ENCODE measurements around the gene KCNJ6. TPM values are rescaled to one million over a fixed set of nuclear protein-coding genes. Genes with fewer than 3 reads are reported as not detected.

Gene KCNJ6
- total RNA-seq, 1 experiment from 2014 or later = not detected

- TF ChIP-seq CTCF (conservative IDR thresholded peaks at IDR 0.05; ENCODE audit: low read depth, low read length) = no peak
- no peak for TF ChIP-seq EZH2 (IDR thresholded peaks at IDR 0.05; ENCODE audit: borderline replicate concordance, low read depth, low read length, poor library complexity, severe bottlenecking)
- ChIA-PET CTCF (no interaction called here), POLR2A (ENCODE audit: low non-redundant PET) (no interaction called here)
- Histone ChIP-seq H3K27ac (ENCODE audit: low read depth, low read length, poor library complexity, severe bottlenecking) (no peak overlapping the region), H3K27me3 (replicated peaks; ENCODE audit: insufficient read depth, low read depth, low read length, poor library complexity) (no peaks in the 10 kb centered on the region), H3K4me3 (ENCODE audit: low read depth, low read length, poor library complexity, severe bottlenecking) (no peak overlapping the region), H3K36me3 (ENCODE audit: insufficient read depth, low read length, poor library complexity, severe bottlenecking) (no peaks in the 10 kb centered on the region), H3K9me3 (ENCODE audit: low read depth, low read length, poor library complexity, severe bottlenecking) (no peaks in the 10 kb centered on the region), H3K4me1 (ENCODE audit: insufficient read depth, low read length, poor library complexity, severe bottlenecking) (no peaks in the 10 kb centered on the region)
- BruUV-seq (replicated peaks) = no TSS peak
- DNase-seq (ENCODE audit: low spot score) = no peak
- intact Hi-C loops (cut with micrococcal nuclease; ENCODE audit: unreplicated experiment) = no loop called here
These were observed 19.9 kb upstream of the KCNJ6 start for GRCh38 chr21:37936010-37936785.

- no TSS peak for BruUV-seq (replicated peaks)
- CTCF ChIA-PET = no interaction called here
- no peaks in the 10 kb centered on the region for H3K36me3 ChIP-seq (ENCODE audit: insufficient read depth, low read length, poor library complexity, severe bottlenecking)
- POLR2A ChIA-PET (ENCODE audit: low non-redundant PET) = no interaction called here
- no peaks in the 10 kb centered on the region for H3K4me1 ChIP-seq (ENCODE audit: insufficient read depth, low read length, poor library complexity, severe bottlenecking)
- H3K4me3 ChIP-seq (ENCODE audit: low read depth, low read length, poor library complexity, severe bottlenecking) = no peak overlapping the region
- H3K27ac ChIP-seq (ENCODE audit: low read depth, low read length, poor library complexity, severe bottlenecking) = no peak overlapping the region
- H3K9me3 ChIP-seq (ENCODE audit: low read depth, low read length, poor library complexity, severe bottlenecking) = no peaks in the 10 kb centered on the region
- no peaks in the 10 kb centered on the region for H3K27me3 ChIP-seq (replicated peaks; ENCODE audit: insufficient read depth, low read depth, low read length, poor library complexity)
- TF ChIP-seq CTCF (conservative IDR thresholded peaks at IDR 0.05; ENCODE audit: low read depth, low read length) = no peak
- no peak for TF ChIP-seq EZH2 (IDR thresholded peaks at IDR 0.05; ENCODE audit: borderline replicate concordance, low read depth, low read length, poor library complexity, severe bottlenecking)
- intact Hi-C loops (cut with micrococcal nuclease; ENCODE audit: unreplicated experiment) = no loop called here
- DNase-seq (ENCODE audit: low spot score) = no peak
These were observed 16.7 kb upstream of the KCNJ6 start for GRCh38 chr21:37932936-37933335.

GRCh38 chr21:37927711-37928110 lies 11.5 kb upstream of the KCNJ6 start:
- Histone ChIP-seq H3K4me1 (ENCODE audit: insufficient read depth, low read length, poor library complexity, severe bottlenecking) (no peaks in the 10 kb centered on the region), H3K9me3 (ENCODE audit: low read depth, low read length, poor library complexity, severe bottlenecking) (no peaks in the 10 kb centered on the region), H3K27ac (ENCODE audit: low read depth, low read length, poor library complexity, severe bottlenecking) (no peak overlapping the region), H3K4me3 (ENCODE audit: low read depth, low read length, poor library complexity, severe bottlenecking) (no peak overlapping the region), H3K36me3 (ENCODE audit: insufficient read depth, low read length, poor library complexity, severe bottlenecking) (no peaks in the 10 kb centered on the region), H3K27me3 (replicated peaks; ENCODE audit: insufficient read depth, low read depth, low read length, poor library complexity) (no peaks in the 10 kb centered on the region)
- intact Hi-C loops (cut with micrococcal nuclease; ENCODE audit: unreplicated experiment) = no loop called here
- ChIA-PET CTCF (no interaction called here), POLR2A (ENCODE audit: low non-redundant PET) (no interaction called here)
- no peak for TF ChIP-seq CTCF (conservative IDR thresholded peaks at IDR 0.05; ENCODE audit: low read depth, low read length)
- TF ChIP-seq EZH2 (IDR thresholded peaks at IDR 0.05; ENCODE audit: borderline replicate concordance, low read depth, low read length, poor library complexity, severe bottlenecking) = no peak
- no TSS peak for BruUV-seq (replicated peaks)
- no peak for DNase-seq (ENCODE audit: low spot score)

Measured in A673 (cell line).